Activated naive CD4-positive, alpha-beta T cell treated with anti-CD3 and anti-CD28 coated beads for 36 hours (primary cell): ENCODE results near the gene DLG2. TPM values are rescaled to one million over a fixed set of nuclear protein-coding genes. Genes with fewer than 3 reads are reported as not detected.

ENCODE experiments used
- CTCF ChIA-PET: fragments of 350-600 bp; sonication (Branson Sonifier 250); formaldehyde crosslinking; loops from one replicate; lab custom pipeline; 2021; ENCODE audit warnings: antibody characterized with exemption; lab: Charles Lee
- DNase-seq: peaks from one replicate; pipeline ENCODE4 v3.0.0-alpha.2; 2020
- H3K27ac Mint-ChIP-seq: one replicate; pipeline ENCODE4 v1.8.0; 2021; ENCODE audit warnings: mild to moderate bottlenecking, mixed read lengths
- H3K27me3 Mint-ChIP-seq: one replicate; pipeline ENCODE4 v1.8.0; 2021; ENCODE audit warnings: low read depth, mixed read lengths
- H3K36me3 Mint-ChIP-seq: one replicate; pipeline ENCODE4 v1.8.0; 2021; ENCODE audit warnings: low read depth, mixed read lengths
- H3K4me1 Mint-ChIP-seq: one replicate; pipeline ENCODE4 v1.8.0; 2021; ENCODE audit warnings: low read depth, mixed read lengths
- H3K4me3 Mint-ChIP-seq: one replicate; pipeline ENCODE4 v1.8.0; 2021; ENCODE audit warnings: mild to moderate bottlenecking, moderate library complexity, mixed read lengths
- H3K9me3 Mint-ChIP-seq: one replicate; pipeline ENCODE4 v1.8.0; 2021; ENCODE audit warnings: mixed read lengths
- intact Hi-C: fragments of 100-400 bp; cut with micrococcal nuclease; formaldehyde crosslinking; loops from one replicate; pipeline ENCODE4 v1.15.1; 2023
- total RNA-seq, 2 experiments: library from RNA; stranded (reverse); gene quantifications; one replicate each; pipeline ENCODE4 v1.2.3, GENCODE V29; 2021

DLG2 gene
- total RNA-seq, 2 experiments from 2014 or later = 3.3 to 4.6 TPM

- Mint-ChIP-seq H3K9me3 (no peaks in the 10 kb centered on the region), H3K27me3 (no peaks in the 10 kb centered on the region), H3K4me3 (no peak overlapping the region), H3K27ac (no peak overlapping the region), H3K4me1 (no peaks in the 10 kb centered on the region), H3K36me3 (no peaks in the 10 kb centered on the region)
- DNase-seq = no peak
- CTCF ChIA-PET = no interaction called here
- intact Hi-C loops = loop anchor here (5.0 kb wide), 1 partner anchor 552 kb away; no protein-coding TSS in a partner anchor
Observed at GRCh38 chr11:83835423-83835822, 1791.7 kb downstream of the DLG2 start.

- DNase-seq = no peak
- Mint-ChIP-seq H3K9me3 (no peaks in the 10 kb centered on the region), H3K27ac (no peak overlapping the region), H3K4me3 (no peak overlapping the region), H3K4me1 (peaks cover 2% of the 10 kb centered on the region), H3K27me3 (no peaks in the 10 kb centered on the region), H3K36me3 (no peaks in the 10 kb centered on the region)
- CTCF ChIA-PET = no interaction called here
- intact Hi-C loops = no loop called here
Observed at GRCh38 chr11:83831929-83832328, 1795.2 kb downstream of the DLG2 start.

- intact Hi-C loops = loop anchor here (1.0 to 5.0 kb wide), 2 partner anchors 736 to 884 kb away; no protein-coding TSS in a partner anchor
- H3K36me3 Mint-ChIP-seq = no peaks in the 10 kb centered on the region
Observed at GRCh38 chr11:83827940-83828554, 1799.1 kb downstream of the DLG2 start.

GRCh38 chr11:83827520-83827919 is 1799.6 kb downstream of the DLG2 start:
- Mint-ChIP-seq H3K27ac (no peak overlapping the region), H3K4me3 (no peak overlapping the region), H3K9me3 (no peaks in the 10 kb centered on the region), H3K36me3 (no peaks in the 10 kb centered on the region), H3K4me1 (peaks cover 2% of the 10 kb centered on the region), H3K27me3 (no peaks in the 10 kb centered on the region)
- no peak for DNase-seq
- CTCF ChIA-PET = interaction anchor here (0.8 to 2.1 kb wide), 6 partner anchors 8 to 738 kb away, joined by 3 to 13 read pairs (median 4); no protein-coding TSS in a partner anchor
- intact Hi-C loops = loop anchor here (5.0 kb wide), 1 partner anchor 885 kb away; no protein-coding TSS in a partner anchor

More at GRCh38 chr11:83827940-83828554, 1799.1 kb downstream of the DLG2 start:
- H3K4me3 Mint-ChIP-seq = no peak overlapping the region
- peaks cover 2% of the 10 kb centered on the region for H3K4me1 Mint-ChIP-seq
- DNase-seq = no peak
- no peak overlapping the region for H3K27ac Mint-ChIP-seq
- no peaks in the 10 kb centered on the region for H3K9me3 Mint-ChIP-seq
- no peaks in the 10 kb centered on the region for H3K27me3 Mint-ChIP-seq
- CTCF ChIA-PET = interaction anchor here (0.8 to 2.1 kb wide), 6 partner anchors 8 to 737 kb away, joined by 3 to 13 read pairs (median 4); no protein-coding TSS in a partner anchor

- H3K27me3 Mint-ChIP-seq = no peaks in the 10 kb centered on the region
- CTCF ChIA-PET = interaction anchor here (0.6 kb wide), 1 partner anchor 1624 kb away, joined by 3 read pairs; no protein-coding TSS in a partner anchor
- DNase-seq = no peak
- no peak overlapping the region for H3K4me3 Mint-ChIP-seq
- intact Hi-C loops = loop anchor here (5.0 kb wide), 1 partner anchor 886 kb away; no protein-coding TSS in a partner anchor
- H3K4me1 Mint-ChIP-seq = peaks cover 2% of the 10 kb centered on the region
- H3K9me3 Mint-ChIP-seq = no peaks in the 10 kb centered on the region
- no peaks in the 10 kb centered on the region for H3K36me3 Mint-ChIP-seq
- no peak overlapping the region for H3K27ac Mint-ChIP-seq
Observed at GRCh38 chr11:83826078-83826477, 1801.1 kb downstream of the DLG2 start.

GRCh38 chr11:83823461-83824025 is 1803.6 kb downstream of the DLG2 start:
- H3K4me3 Mint-ChIP-seq = no peak overlapping the region
- intact Hi-C loops = no loop called here
- H3K27ac Mint-ChIP-seq = no peak overlapping the region
- peaks cover 2% of the 10 kb centered on the region for H3K4me1 Mint-ChIP-seq
- CTCF ChIA-PET = interaction anchor here (0.7 to 1.6 kb wide), 3 partner anchors 8 to 956 kb away, joined by 3 to 4 read pairs (median 4); no protein-coding TSS in a partner anchor
- no peaks in the 10 kb centered on the region for H3K27me3 Mint-ChIP-seq
- DNase-seq = no peak
- no peaks in the 10 kb centered on the region for H3K36me3 Mint-ChIP-seq
- no peaks in the 10 kb centered on the region for H3K9me3 Mint-ChIP-seq

GRCh38 chr11:83819931-83820549 is 1807.1 kb downstream of the DLG2 start:
- intact Hi-C loops = loop anchor here (1.0 kb wide), 4 partner anchors 96 to 1102 kb away; no protein-coding TSS in a partner anchor
- Mint-ChIP-seq H3K4me1 (no peaks in the 10 kb centered on the region), H3K9me3 (no peaks in the 10 kb centered on the region), H3K4me3 (no peak overlapping the region), H3K36me3 (no peaks in the 10 kb centered on the region), H3K27ac (no peak overlapping the region), H3K27me3 (no peaks in the 10 kb centered on the region)
- CTCF ChIA-PET = interaction anchor here (0.7 to 2.0 kb wide), 7 partner anchors 8 to 1100 kb away, joined by 3 to 11 read pairs (median 4); no protein-coding TSS in a partner anchor
- no peak for DNase-seq

GRCh38 chr11:83818349-83818748 is 1808.8 kb downstream of the DLG2 start:
- intact Hi-C loops = no loop called here
- no peak overlapping the region for H3K27ac Mint-ChIP-seq
- DNase-seq = no peak
- CTCF ChIA-PET = interaction anchor here (0.7 to 3.1 kb wide), 5 partner anchors 9 to 1095 kb away, joined by 3 to 13 read pairs (median 5); no protein-coding TSS in a partner anchor
- H3K9me3 Mint-ChIP-seq = no peaks in the 10 kb centered on the region
- peaks cover 4% of the 10 kb centered on the region for H3K27me3 Mint-ChIP-seq
- H3K4me3 Mint-ChIP-seq = no peak overlapping the region
- no peaks in the 10 kb centered on the region for H3K36me3 Mint-ChIP-seq
- H3K4me1 Mint-ChIP-seq = no peaks in the 10 kb centered on the region

- CTCF ChIA-PET = interaction anchor here (0.5 to 3.1 kb wide), 15 partner anchors 8 to 1099 kb away, joined by 3 to 16 read pairs (median 4); no protein-coding TSS in a partner anchor
- DNase-seq = no peak
- no peak overlapping the region for H3K4me3 Mint-ChIP-seq
- no peaks in the 10 kb centered on the region for H3K4me1 Mint-ChIP-seq
- H3K27ac Mint-ChIP-seq = no peak overlapping the region
- H3K36me3 Mint-ChIP-seq = no peaks in the 10 kb centered on the region
- intact Hi-C loops = loop anchor here (1.0 to 2.0 kb wide), 4 partner anchors 523 to 949 kb away; no protein-coding TSS in a partner anchor
- peaks cover 10% of the 10 kb centered on the region for H3K27me3 Mint-ChIP-seq
- no peaks in the 10 kb centered on the region for H3K9me3 Mint-ChIP-seq
Observed at GRCh38 chr11:83816572-83817187, 1810.5 kb downstream of the DLG2 start.

GRCh38 chr11:83815736-83816135 is 1811.4 kb downstream of the DLG2 start:
- no peaks in the 10 kb centered on the region for H3K36me3 Mint-ChIP-seq
- no peak overlapping the region for H3K27ac Mint-ChIP-seq
- H3K4me1 Mint-ChIP-seq = no peaks in the 10 kb centered on the region
- H3K9me3 Mint-ChIP-seq = no peaks in the 10 kb centered on the region
- H3K4me3 Mint-ChIP-seq = no peak overlapping the region
- H3K27me3 Mint-ChIP-seq = peaks cover 12% of the 10 kb centered on the region
- CTCF ChIA-PET = interaction anchor here (0.7 to 3.1 kb wide), 15 partner anchors 8 to 1136 kb away, joined by 3 to 16 read pairs (median 3); no protein-coding TSS in a partner anchor
- DNase-seq = no peak
- intact Hi-C loops = loop anchor here (1.0 to 2.0 kb wide), 4 partner anchors 522 to 948 kb away; no protein-coding TSS in a partner anchor

GRCh38 chr11:83813296-83813695 is 1813.8 kb downstream of the DLG2 start:
- Mint-ChIP-seq H3K27ac (no peak overlapping the region), H3K9me3 (no peaks in the 10 kb centered on the region), H3K27me3 (peaks cover 22% of the 10 kb centered on the region), H3K36me3 (no peaks in the 10 kb centered on the region), H3K4me3 (no peak overlapping the region), H3K4me1 (no peaks in the 10 kb centered on the region)
- intact Hi-C loops = no loop called here
- CTCF ChIA-PET = interaction anchor here (0.6 kb wide), 1 partner anchor 1100 kb away, joined by 3 read pairs; no protein-coding TSS in a partner anchor
- no peak for DNase-seq
